Sigmoid colon (tissue), 3 donors: ENCODE measurements around the gene CD300A.

Experiments used
- CTCF ChIP-seq, 4 experiments: fragments of 450-650 bp in 3 of 4; fragments of 200-600 bp in 1 of 4; IDR thresholded peaks; one replicate each; pipeline ENCODE4 v1.5.1; 2016 to 2019; ENCODE audit warnings: antibody characterized with exemption in 4 of 4, mild to moderate bottlenecking in 3 of 4, moderate library complexity in 2 of 4
- POLR2A ChIP-seq, 2 donors: fragments of 450-650 bp; IDR thresholded peaks; one replicate each; pipeline ENCODE4 v1.6.1; 2016; ENCODE audit warnings: antibody characterized with exemption in 2 of 2, mild to moderate bottlenecking in 2 of 2, moderate library complexity in 2 of 2

DNA sequence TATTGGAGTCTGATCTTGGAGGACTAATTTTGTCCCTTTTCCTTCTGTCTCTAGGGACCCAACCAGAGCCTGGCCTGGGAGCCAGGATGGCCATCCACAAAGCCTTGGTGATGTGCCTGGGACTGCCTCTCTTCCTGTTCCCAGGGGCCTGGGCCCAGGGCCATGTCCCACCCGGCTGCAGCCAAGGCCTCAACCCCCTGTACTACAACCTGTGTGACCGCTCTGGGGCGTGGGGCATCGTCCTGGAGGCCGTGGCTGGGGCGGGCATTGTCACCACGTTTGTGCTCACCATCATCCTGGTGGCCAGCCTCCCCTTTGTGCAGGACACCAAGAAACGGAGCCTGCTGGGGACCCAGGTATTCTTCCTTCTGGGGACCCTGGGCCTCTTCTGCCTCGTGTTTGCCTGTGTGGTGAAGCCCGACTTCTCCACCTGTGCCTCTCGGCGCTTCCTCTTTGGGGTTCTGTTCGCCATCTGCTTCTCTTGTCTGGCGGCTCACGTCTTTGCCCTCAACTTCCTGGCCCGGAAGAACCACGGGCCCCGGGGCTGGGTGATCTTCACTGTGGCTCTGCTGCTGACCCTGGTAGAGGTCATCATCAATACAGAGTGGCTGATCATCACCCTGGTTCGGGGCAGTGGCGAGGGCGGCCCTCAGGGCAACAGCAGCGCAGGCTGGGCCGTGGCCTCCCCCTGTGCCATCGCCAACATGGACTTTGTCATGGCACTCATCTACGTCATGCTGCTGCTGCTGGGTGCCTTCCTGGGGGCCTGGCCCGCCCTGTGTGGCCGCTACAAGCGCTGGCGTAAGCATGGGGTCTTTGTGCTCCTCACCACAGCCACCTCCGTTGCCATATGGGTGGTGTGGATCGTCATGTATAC, 26.5 kb upstream of the CD300A start:
- no peak for TF ChIP-seq CTCF (IDR thresholded peaks at IDR 0.05)
- no peak for TF ChIP-seq POLR2A (IDR thresholded peaks at IDR 0.05)
